Natural killer cell (primary cell): ENCODE measurements around the gene EPHB4. TPM values are rescaled to one million over a fixed set of nuclear protein-coding genes. Genes with fewer than 3 reads are reported as not detected.
"Not testable (repeated sequence)": the region's sequence is repeated elsewhere in the genome, so short reads cannot be mapped to it uniquely, and the experiment has no call there.

Source experiments
- ATAC-seq, 3 donors: fragments of 150-1000 bp in 2 of 3; fragments of 200-7000 bp in 1 of 3; cut with Tn5 transposase; 1 replicate in 1 of 3; 2 replicates in 2 of 3; pipeline ENCODE4 v1.10.0; 2021; ENCODE audit warnings: mild to moderate bottlenecking in 2 of 3, moderate library complexity in 2 of 3
- DNase-seq, 2 donors: peaks; one replicate each; pipeline versions ENCODE4 v3.0.0 to v3.0.0-alpha.2; 2013 to 2021; ENCODE audit warnings: mixed read lengths in 1 of 2
- H3K27ac ChIP-seq: one replicate; pipeline ENCODE4 v1.5.1; 2013; ENCODE audit warnings: mild to moderate bottlenecking, low read length
- H3K27me3 ChIP-seq: one replicate; pipeline ENCODE4 v1.6.1; 2013; ENCODE audit warnings: low read length; ENCODE audit not compliant: control insufficient read depth, insufficient read depth
- H3K36me3 ChIP-seq: one replicate; pipeline ENCODE4 v1.6.1; 2013; ENCODE audit warnings: low read length; ENCODE audit not compliant: control insufficient read depth, insufficient read depth
- H3K4me1 ChIP-seq: one replicate; pipeline ENCODE4 v1.6.1; 2013; ENCODE audit warnings: low read length; ENCODE audit not compliant: control insufficient read depth, insufficient read depth
- H3K4me3 ChIP-seq: one replicate; pipeline ENCODE4 v1.5.1; 2013; ENCODE audit warnings: low read length
- H3K9me3 ChIP-seq: one replicate; pipeline ENCODE4 v1.6.1; 2013; ENCODE audit warnings: low read length; ENCODE audit not compliant: control insufficient read depth, insufficient read depth
- H3K27ac Mint-ChIP-seq, 2 donors: one replicate each; pipeline ENCODE4 v1.8.0; 2022; ENCODE audit warnings: mild to moderate bottlenecking in 2 of 2, mixed read lengths in 2 of 2, moderate library complexity in 1 of 2
- H3K27me3 Mint-ChIP-seq, 2 donors: one replicate each; pipeline ENCODE4 v1.8.0; 2022; ENCODE audit warnings: low read depth in 2 of 2, mixed read lengths in 2 of 2
- H3K36me3 Mint-ChIP-seq: one replicate; pipeline ENCODE4 v1.8.0; 2022; ENCODE audit warnings: mixed read lengths
- H3K4me1 Mint-ChIP-seq, 2 donors: one replicate each; pipeline ENCODE4 v1.8.0; 2022; ENCODE audit warnings: mixed read lengths in 2 of 2
- H3K4me3 Mint-ChIP-seq: one replicate; pipeline ENCODE4 v1.8.0; 2022; ENCODE audit warnings: mild to moderate bottlenecking, moderate library complexity, mixed read lengths
- H3K9me3 Mint-ChIP-seq, 2 donors: one replicate each; pipeline ENCODE4 v1.8.0; 2022; ENCODE audit warnings: mixed read lengths in 2 of 2
- WGBS: methylation state at CpG from one replicate; pipeline ENCODE4 v1.1.7; 2013; ENCODE audit warnings: missing lambda C conversion rate; ENCODE audit not compliant: insufficient coverage; 5-methylcytosine and 5-hydroxymethylcytosine counted together
- intact Hi-C: fragments of 100-400 bp; cut with micrococcal nuclease; formaldehyde crosslinking; loops from one replicate; pipeline ENCODE4 v1.14.2; 2022
- total RNA-seq, 4 donors: library from RNA; stranded (reverse); fragments of 120-200 nt in 1 of 4; gene quantifications; one replicate each; pipeline versions ENCODE4 v1.2.3 to v1.2.4, GENCODE V29; 2013 to 2022
- TF ChIP-seq, protein P1 (sequence below): fragments of 200-600 bp; IDR thresholded peaks from one replicate; pipeline ENCODE4 v1.8.0; 2022; ENCODE audit warnings: antibody characterized with exemption

The EPHB4 gene
- total RNA-seq, 3 donors from 2014 or later (not counting 1 experiment from before 2014, with no cell fraction given) = 0.66 to 1.5 (median 0.88) TPM

DNA sequence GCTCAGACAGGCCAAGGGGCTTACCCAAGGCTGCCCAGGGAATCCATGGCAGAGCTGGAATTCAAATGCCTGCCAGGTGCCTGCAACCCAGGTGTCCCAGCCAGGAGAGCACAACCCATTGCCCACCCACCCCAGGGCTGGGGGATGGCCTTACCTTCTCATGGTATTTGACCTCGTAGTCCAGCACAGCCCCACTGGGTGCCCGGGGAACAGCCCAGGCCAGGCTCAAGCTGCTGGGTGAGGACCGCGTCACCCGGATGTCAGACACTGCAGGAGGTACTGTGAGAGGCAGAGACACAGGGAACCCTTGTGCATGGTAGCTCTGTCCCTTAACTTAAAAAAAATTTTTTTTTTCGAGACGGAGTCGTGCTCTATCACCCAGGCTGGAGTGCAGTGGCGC lies 9.0 kb downstream of the EPHB4 start:
- Mint-ChIP-seq H3K9me3 (no peaks in the 10 kb centered on the region), H3K4me3 (no peak overlapping the region), H3K27me3 (peaks cover 0 to 6% of the 10 kb centered on the region in 2 donors), H3K36me3 (no peaks in the 10 kb centered on the region), H3K4me1 (no peaks in the 10 kb centered on the region), H3K27ac (no peak overlapping the region)
- no peaks in the 10 kb centered on the region for H3K27me3 ChIP-seq
- H3K27ac ChIP-seq = no peak overlapping the region
- intact Hi-C loops = no loop called here
- H3K9me3 ChIP-seq = no peaks in the 10 kb centered on the region
- no peaks in the 10 kb centered on the region for H3K36me3 ChIP-seq
- TF ChIP-seq, protein P1, sequence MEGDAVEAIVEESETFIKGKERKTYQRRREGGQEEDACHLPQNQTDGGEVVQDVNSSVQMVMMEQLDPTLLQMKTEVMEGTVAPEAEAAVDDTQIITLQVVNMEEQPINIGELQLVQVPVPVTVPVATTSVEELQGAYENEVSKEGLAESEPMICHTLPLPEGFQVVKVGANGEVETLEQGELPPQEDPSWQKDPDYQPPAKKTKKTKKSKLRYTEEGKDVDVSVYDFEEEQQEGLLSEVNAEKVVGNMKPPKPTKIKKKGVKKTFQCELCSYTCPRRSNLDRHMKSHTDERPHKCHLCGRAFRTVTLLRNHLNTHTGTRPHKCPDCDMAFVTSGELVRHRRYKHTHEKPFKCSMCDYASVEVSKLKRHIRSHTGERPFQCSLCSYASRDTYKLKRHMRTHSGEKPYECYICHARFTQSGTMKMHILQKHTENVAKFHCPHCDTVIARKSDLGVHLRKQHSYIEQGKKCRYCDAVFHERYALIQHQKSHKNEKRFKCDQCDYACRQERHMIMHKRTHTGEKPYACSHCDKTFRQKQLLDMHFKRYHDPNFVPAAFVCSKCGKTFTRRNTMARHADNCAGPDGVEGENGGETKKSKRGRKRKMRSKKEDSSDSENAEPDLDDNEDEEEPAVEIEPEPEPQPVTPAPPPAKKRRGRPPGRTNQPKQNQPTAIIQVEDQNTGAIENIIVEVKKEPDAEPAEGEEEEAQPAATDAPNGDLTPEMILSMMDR = no peak
- 93% methylated on average over 9 of the region's 9 CpGs for WGBS
- no peak overlapping the region for H3K4me3 ChIP-seq
- no peaks in the 10 kb centered on the region for H3K4me1 ChIP-seq
- DNase-seq = no peak
- ATAC-seq = no peak

DNA sequence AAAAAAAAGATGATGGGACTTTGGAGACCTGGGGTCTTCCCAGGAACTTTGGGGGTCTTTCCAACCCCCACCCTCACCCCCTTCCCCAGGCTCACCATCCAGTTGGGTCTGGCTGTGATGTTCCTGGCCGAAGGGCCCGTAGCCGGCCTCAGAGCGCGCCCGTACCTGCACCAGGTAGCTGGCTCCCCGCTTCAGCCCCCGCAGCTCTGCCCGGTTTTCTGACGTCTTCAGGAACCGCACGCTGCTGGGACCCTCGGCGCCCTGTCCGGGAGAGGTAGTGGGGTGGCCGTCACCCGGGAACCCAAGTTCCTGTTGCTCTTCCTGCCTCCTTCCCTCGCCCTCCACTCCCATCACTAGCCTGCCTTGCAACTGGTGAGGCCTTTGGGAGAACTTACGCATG lies 10.2 kb downstream of the EPHB4 start:
- WGBS = 95% methylated on average over 19 of the region's 19 CpGs
- no peak overlapping the region for H3K27ac Mint-ChIP-seq
- H3K4me1 ChIP-seq = no peaks in the 10 kb centered on the region
- no peaks in the 10 kb centered on the region for H3K9me3 Mint-ChIP-seq
- H3K27ac ChIP-seq = no peak overlapping the region
- peaks cover 0 to 3% of the 10 kb centered on the region in 2 donors for H3K27me3 Mint-ChIP-seq
- no peak for ATAC-seq
- no peak for DNase-seq
- no peaks in the 10 kb centered on the region for H3K27me3 ChIP-seq
- H3K4me3 Mint-ChIP-seq = no peak overlapping the region
- H3K9me3 ChIP-seq = no peaks in the 10 kb centered on the region
- H3K4me1 Mint-ChIP-seq = no peaks in the 10 kb centered on the region
- no peaks in the 10 kb centered on the region for H3K36me3 ChIP-seq
- TF ChIP-seq, protein P1 = no peak
- no peaks in the 10 kb centered on the region for H3K36me3 Mint-ChIP-seq
- no peak overlapping the region for H3K4me3 ChIP-seq
- intact Hi-C loops = no loop called here

DNA sequence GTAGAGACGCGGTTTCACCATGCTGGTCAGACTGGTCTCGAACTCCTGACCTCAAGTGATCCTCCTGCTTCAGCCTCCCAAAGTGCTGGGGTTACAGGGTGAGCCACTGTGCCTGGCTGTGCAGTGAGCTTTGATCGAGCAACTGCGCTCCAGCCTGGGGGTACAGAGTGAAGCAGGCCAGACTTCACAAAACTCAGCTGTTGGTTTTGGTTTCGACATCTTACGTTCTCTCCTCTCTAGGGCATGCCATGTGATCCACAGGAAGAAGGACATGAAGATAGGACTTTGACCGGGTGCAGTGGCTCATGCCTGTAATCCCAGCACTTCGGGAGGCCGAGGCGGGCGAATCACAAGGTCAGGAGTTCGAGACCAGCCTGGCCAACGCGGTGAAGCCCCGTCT lies 10.8 kb downstream of the EPHB4 start:
- intact Hi-C loops, H3K4me3 ChIP-seq, H3K27ac Mint-ChIP-seq, H3K4me1 ChIP-seq, H3K4me3 Mint-ChIP-seq, H3K36me3 Mint-ChIP-seq, H3K9me3 ChIP-seq, ATAC-seq, H3K4me1 Mint-ChIP-seq, H3K27ac ChIP-seq, H3K36me3 ChIP-seq, DNase-seq, H3K27me3 Mint-ChIP-seq, H3K9me3 Mint-ChIP-seq, H3K27me3 ChIP-seq: not testable (repeated sequence)
- 88% methylated on average over 16 of the region's 16 CpGs for WGBS

DNA sequence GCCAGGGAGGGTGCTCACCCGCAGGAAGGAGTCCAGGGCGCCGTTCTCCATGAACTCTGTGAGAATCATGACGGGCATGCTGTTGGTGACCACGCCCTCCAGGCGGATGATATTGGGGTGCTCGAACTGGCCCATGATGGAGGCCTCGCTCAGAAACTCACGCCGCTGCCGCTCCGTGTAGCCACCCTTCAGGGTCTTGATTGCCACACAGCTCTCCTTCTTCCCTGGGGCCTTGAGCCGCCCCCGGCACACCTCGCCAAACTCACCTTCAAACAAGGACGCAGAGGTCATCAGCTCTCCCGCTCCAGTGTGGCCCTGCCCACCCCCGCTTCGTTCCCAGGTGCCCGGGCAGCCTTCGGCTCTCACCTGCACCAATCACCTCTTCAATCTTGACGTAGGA lies 14.6 kb downstream of the EPHB4 start:
- DNase-seq (no peak), ATAC-seq (no peak)
- Mint-ChIP-seq H3K4me3 (no peak overlapping the region), H3K9me3 (no peaks in the 10 kb centered on the region), H3K27ac (no peak overlapping the region), H3K4me1 (no peaks in the 10 kb centered on the region), H3K27me3 (peaks cover 0 to 3% of the 10 kb centered on the region in 2 donors), H3K36me3 (no peaks in the 10 kb centered on the region)
- WGBS = 95% methylated on average over 22 of the region's 22 CpGs
- no peak overlapping the region for H3K27ac ChIP-seq
- H3K9me3 ChIP-seq = no peaks in the 10 kb centered on the region
- H3K36me3 ChIP-seq = no peaks in the 10 kb centered on the region
- H3K27me3 ChIP-seq = no peaks in the 10 kb centered on the region
- H3K4me1 ChIP-seq = no peaks in the 10 kb centered on the region
- TF ChIP-seq, protein P1 = no peak
- intact Hi-C loops = no loop called here
- H3K4me3 ChIP-seq = no peak overlapping the region
